PC-3 (cell line): ENCODE data around the gene CCL22. TPM values are rescaled to one million over a fixed set of nuclear protein-coding genes. Genes with fewer than 3 reads are reported as not detected.

Experiments used
- ATAC-seq: fragments of 200-7000 bp; cut with Tn5 transposase; 2 replicates; pipeline ENCODE4 v1.9.1; 2020; ENCODE audit warnings: mild to moderate bottlenecking, moderate library complexity
- BruUV-seq: library from RNA; stranded (reverse); fragments of 400-500 nt; replicated peaks from 2 replicates; lab custom pipeline; 2021; lab: Mats Ljungman, UMichigan
- CTCF ChIA-PET: fragments of 300-600 bp; sonication (Branson Sonifier 250); formaldehyde crosslinking; loops from one replicate; lab custom pipeline; 2022; ENCODE audit warnings: antibody characterized with exemption; lab: Charles Lee
- POLR2A ChIA-PET: fragments of 300-600 bp; sonication (Branson Sonifier 250); formaldehyde crosslinking; loops from one replicate; lab custom pipeline; 2022; ENCODE audit warnings: antibody characterized with exemption; ENCODE audit not compliant: unreplicated experiment; lab: Charles Lee
- DNase-seq: peaks from one replicate; pipeline ENCODE4 v3.0.0-alpha.2; 2015
- H2AFZ ChIP-seq: fragments of 300-600 bp; sonication (generic); 2 replicates; pipeline ENCODE4 v1.6.0; 2016; ENCODE audit warnings: antibody characterized with exemption, low read length
- H3F3A ChIP-seq: fragments of 300-600 bp; sonication (generic); one replicate; pipeline ENCODE4 v1.6.0; 2017; ENCODE audit warnings: antibody characterized with exemption, low read length, control low read depth, mild to moderate bottlenecking; ENCODE audit not compliant: unreplicated experiment
- H3K27ac ChIP-seq: fragments of 300-600 bp; sonication (generic); 2 replicates; pipeline ENCODE4 v1.5.1; 2016; ENCODE audit warnings: mild to moderate bottlenecking, low read length
- H3K27me3 ChIP-seq: fragments of 300-600 bp; sonication (generic); 2 replicates; pipeline ENCODE4 v1.6.1; 2016; ENCODE audit warnings: low read length, mixed read lengths
- H3K36me3 ChIP-seq: fragments of 300-600 bp; sonication (generic); 2 replicates; pipeline ENCODE4 v1.6.1; 2016; ENCODE audit warnings: low read depth, mixed run types, low read length, mixed read lengths
- H3K4me1 ChIP-seq: fragments of 300-600 bp; sonication (generic); 2 replicates; pipeline ENCODE4 v1.5.1; 2016; ENCODE audit warnings: low read length; ENCODE audit not compliant: insufficient read depth
- H3K4me2 ChIP-seq: fragments of 300-600 bp; sonication (generic); 2 replicates; pipeline ENCODE4 v1.6.0; 2016; ENCODE audit warnings: low read length
- H3K4me3 ChIP-seq: fragments of 300-600 bp; sonication (generic); 2 replicates; pipeline ENCODE4 v1.5.1; 2016; ENCODE audit warnings: mild to moderate bottlenecking, low read length, mixed read lengths
- H3K79me2 ChIP-seq: fragments of 300-600 bp; sonication (generic); 2 replicates; pipeline ENCODE4 v1.6.1; 2017; ENCODE audit warnings: low read length, mixed read lengths
- H3K9ac ChIP-seq: fragments of 300-600 bp; sonication (generic); 2 replicates; pipeline ENCODE4 v1.6.0; 2016; ENCODE audit warnings: mild to moderate bottlenecking, low read length
- H3K9me2 ChIP-seq: fragments of 300-600 bp; sonication (generic); replicated peaks from 2 replicates; pipeline ENCODE4 v1.6.1; 2016; ENCODE audit warnings: mixed run types, low read length, mixed read lengths
- H3K9me3 ChIP-seq: fragments of 300-600 bp; sonication (generic); 2 replicates; pipeline ENCODE4 v1.6.1; 2016; ENCODE audit warnings: low read length, mixed read lengths
- H4K20me1 ChIP-seq: fragments of 300-600 bp; sonication (generic); 2 replicates; pipeline ENCODE4 v1.6.1; 2016; ENCODE audit warnings: low read length, mixed read lengths
- EZH2 ChIP-seq: fragments of 300-600 bp; sonication (generic); IDR thresholded peaks from one replicate; pipeline ENCODE4 v1.6.1; 2017; ENCODE audit warnings: antibody characterized with exemption, mild to moderate bottlenecking, low read length; ENCODE audit not compliant: unreplicated experiment
- EZH2phosphoT487 ChIP-seq: fragments of 300-600 bp; sonication (generic); IDR thresholded peaks from 2 replicates; pipeline ENCODE4 v1.6.1; 2018; ENCODE audit warnings: mild to moderate bottlenecking, antibody characterized with exemption, low read length, borderline replicate concordance
- intact Hi-C: fragments of 100-400 bp; cut with micrococcal nuclease; formaldehyde crosslinking; loops from 2 replicates; pipeline ENCODE4 v1.9.0; 2023
- total RNA-seq: library from RNA; depleted of rRNA; stranded (reverse); fragments of >200 nt; gene quantifications from 2 replicates; pipeline ENCODE4 v1.2.3, GENCODE V29; 2014
- TF ChIP-seq, protein P1 (sequence below): fragments of 300-600 bp; sonication (generic); conservative IDR thresholded peaks from 2 replicates; pipeline ENCODE4 v1.5.1; 2017; ENCODE audit warnings: antibody characterized with exemption, low read depth, mild to moderate bottlenecking, low read length

Gene CCL22
- total RNA-seq, 1 experiment from 2014 or later = not detected

DNA sequence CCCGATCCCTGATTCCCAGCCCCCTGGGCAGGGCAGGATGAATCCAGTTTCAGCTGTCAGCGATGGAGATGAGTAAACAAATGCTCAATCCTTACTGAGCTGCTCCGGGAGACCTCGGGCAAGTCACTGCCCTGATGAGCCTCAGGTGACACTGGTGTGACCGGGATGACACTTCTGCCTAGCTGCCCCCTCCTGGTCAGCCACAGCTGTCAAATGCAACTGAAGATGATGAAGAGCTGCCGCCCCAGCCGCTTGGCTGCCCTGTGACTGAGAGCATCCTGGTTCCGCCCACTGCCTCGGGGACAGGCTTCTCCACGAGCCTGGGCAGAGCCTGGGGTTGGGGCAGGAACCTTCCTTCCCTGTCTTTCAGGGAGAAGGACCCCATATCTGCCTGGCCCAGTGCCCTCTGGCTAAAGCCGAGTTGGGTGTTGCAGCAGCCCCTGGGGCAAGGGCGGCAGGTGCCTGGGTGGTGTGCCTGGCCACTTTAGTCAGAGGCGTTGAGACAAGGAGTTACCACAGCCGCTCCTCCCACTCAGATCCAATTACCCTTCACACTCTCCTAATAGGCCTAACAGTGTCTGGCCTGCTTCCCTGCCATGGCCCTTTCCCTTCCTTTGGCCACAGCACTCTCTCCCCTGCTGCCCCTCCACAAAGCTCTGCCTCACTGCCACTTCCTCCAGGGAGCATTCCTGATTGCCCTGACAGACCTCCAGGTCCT lies 51.4 kb downstream of the CCL22 start:
- ATAC-seq = no peak
- TF ChIP-seq EZH2phosphoT487 = no peak
- TF ChIP-seq EZH2 = no peak
- TF ChIP-seq, protein P1, sequence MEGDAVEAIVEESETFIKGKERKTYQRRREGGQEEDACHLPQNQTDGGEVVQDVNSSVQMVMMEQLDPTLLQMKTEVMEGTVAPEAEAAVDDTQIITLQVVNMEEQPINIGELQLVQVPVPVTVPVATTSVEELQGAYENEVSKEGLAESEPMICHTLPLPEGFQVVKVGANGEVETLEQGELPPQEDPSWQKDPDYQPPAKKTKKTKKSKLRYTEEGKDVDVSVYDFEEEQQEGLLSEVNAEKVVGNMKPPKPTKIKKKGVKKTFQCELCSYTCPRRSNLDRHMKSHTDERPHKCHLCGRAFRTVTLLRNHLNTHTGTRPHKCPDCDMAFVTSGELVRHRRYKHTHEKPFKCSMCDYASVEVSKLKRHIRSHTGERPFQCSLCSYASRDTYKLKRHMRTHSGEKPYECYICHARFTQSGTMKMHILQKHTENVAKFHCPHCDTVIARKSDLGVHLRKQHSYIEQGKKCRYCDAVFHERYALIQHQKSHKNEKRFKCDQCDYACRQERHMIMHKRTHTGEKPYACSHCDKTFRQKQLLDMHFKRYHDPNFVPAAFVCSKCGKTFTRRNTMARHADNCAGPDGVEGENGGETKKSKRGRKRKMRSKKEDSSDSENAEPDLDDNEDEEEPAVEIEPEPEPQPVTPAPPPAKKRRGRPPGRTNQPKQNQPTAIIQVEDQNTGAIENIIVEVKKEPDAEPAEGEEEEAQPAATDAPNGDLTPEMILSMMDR = no peak
- intact Hi-C loops = no loop called here
- Histone ChIP-seq H3K9me3 (no peaks in the 10 kb centered on the region), H3F3A (no peaks in the 10 kb centered on the region), H3K4me2 (no peak overlapping the region), H3K9ac (no peak overlapping the region), H3K79me2 (no peaks in the 10 kb centered on the region), H3K4me3 (no peak overlapping the region), H3K27me3 (no peaks in the 10 kb centered on the region), H3K9me2 (no peaks in the 10 kb centered on the region), H3K27ac (no peak overlapping the region), H3K4me1 (no peaks in the 10 kb centered on the region), H3K36me3 (no peaks in the 10 kb centered on the region), H4K20me1 (no peaks in the 10 kb centered on the region), H2AFZ (no peak overlapping the region)
- BruUV-seq = no TSS peak
- POLR2A ChIA-PET = no interaction called here
- CTCF ChIA-PET = no interaction called here
- DNase-seq = no peak

DNA sequence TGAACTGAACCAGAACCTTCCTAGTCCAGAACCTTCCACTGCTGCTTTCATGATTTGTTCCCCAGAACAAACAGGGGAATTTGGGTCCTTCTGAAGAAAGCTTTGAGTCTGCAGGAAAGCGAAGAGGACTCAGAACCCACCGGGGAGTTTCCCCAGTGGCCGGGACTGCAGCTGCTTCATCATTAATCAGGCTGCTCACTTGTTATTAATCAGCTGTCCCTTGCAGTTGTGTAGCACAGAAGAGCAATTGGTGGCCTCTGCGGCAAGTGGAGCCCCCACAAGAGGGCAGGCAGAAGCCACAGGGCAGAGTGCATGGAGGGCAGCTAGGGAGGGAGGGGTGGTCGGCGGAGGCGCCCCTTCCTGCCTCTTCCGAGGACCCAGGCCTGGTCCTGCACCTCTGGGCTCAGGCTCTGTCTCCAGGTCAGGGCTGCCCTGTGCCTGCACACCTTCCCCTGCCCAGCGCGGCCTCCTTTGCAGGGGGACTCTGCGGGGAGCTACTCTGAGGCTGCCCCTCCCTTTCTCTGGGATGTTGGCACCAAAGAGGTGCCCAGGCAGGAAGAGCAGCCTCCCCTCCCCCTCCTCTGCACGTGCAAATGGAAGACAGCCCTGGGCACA lies 52.9 kb downstream of the CCL22 start:
- intact Hi-C loops = no loop called here
- no peak overlapping the region for H3K9ac ChIP-seq
- POLR2A ChIA-PET = no interaction called here

More for the DNA sequence above, 52.9 kb downstream of the CCL22 start:
- H3F3A ChIP-seq = no peaks in the 10 kb centered on the region
- H3K36me3 ChIP-seq = no peaks in the 10 kb centered on the region
- no peak overlapping the region for H3K27ac ChIP-seq
- no peaks in the 10 kb centered on the region for H3K79me2 ChIP-seq
- H3K9me3 ChIP-seq = no peaks in the 10 kb centered on the region
- ATAC-seq = no peak
- no peaks in the 10 kb centered on the region for H4K20me1 ChIP-seq
- no peak overlapping the region for H3K4me2 ChIP-seq
- no peaks in the 10 kb centered on the region for H3K4me1 ChIP-seq
- CTCF ChIA-PET = no interaction called here
- no TSS peak for BruUV-seq
- TF ChIP-seq, protein P1 = no peak
- TF ChIP-seq EZH2 (no peak), EZH2phosphoT487 (no peak)
- no peak for DNase-seq
- no peak overlapping the region for H2AFZ ChIP-seq
- H3K4me3 ChIP-seq = no peak overlapping the region
- no peaks in the 10 kb centered on the region for H3K27me3 ChIP-seq
- no peaks in the 10 kb centered on the region for H3K9me2 ChIP-seq
